ENCODE measurements around the gene PHF23. TPM values are rescaled to one million over a fixed set of nuclear protein-coding genes. Genes with fewer than 3 reads are reported as not detected.
A peak's percentile ranks its signal among the peaks of the same experiment; 100 is the strongest.

PHF23 gene
- total and polyA plus RNA-seq, 2 donors = 47.5 to 51.6 TPM

DNA sequence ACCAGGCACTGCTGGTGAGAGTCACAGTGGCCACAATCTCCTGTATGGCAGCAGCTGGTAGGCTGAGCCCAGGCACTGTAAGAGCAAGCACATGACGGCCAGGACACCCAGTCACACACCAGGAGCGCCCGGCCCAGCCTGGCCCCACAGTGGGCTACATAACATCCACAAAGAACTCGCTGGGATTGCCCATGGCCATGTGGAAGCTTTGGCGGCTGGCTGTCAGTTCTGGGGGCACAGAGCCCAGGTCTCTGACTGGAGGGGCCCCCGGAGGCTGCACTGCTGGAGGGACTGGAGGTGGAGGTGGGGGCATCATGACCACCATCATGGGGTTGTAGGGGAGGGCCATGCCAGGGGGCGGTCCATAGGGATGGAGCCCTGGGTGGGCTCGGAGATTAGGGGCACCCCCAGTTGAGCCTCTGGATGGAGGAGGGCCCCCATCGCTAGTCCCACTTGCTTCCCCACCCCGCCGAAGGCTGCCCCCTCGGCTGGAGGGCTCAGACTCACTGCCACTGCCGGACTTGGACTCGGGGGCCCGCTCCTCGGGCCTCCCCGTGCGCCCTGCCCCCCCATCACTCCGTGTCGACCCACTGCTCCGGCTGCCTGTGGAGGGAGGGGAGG lies 13.4 kb downstream of the PHF23 start:
- Histone ChIP-seq H3K27me3 (ENCODE audit: control insufficient read depth in 2 of 2, insufficient read depth in 1 of 2, low read length in 1 of 2) (no peaks in the 10 kb centered on the region), H3K36me3 (ENCODE audit: control insufficient read depth in 2 of 2, insufficient read depth in 2 of 2, low read length in 1 of 2) (peaks cover 89 to 91% of the 10 kb centered on the region in 2 donors), H3K27ac (ENCODE audit: low read depth in 1 of 2, low read length in 1 of 2) (no peak overlapping the region), H3K9me3 (ENCODE audit: control insufficient read depth in 2 of 2, insufficient read depth in 1 of 2, low read length in 1 of 2) (no peaks in the 10 kb centered on the region), H3K4me1 (ENCODE audit: control insufficient read depth in 2 of 2, insufficient read depth in 2 of 2, low read length in 2 of 2) (peaks cover 2 to 9% of the 10 kb centered on the region in 2 donors), H3K4me3 (ENCODE audit: low read length in 2 of 2) (no peak overlapping the region)
- 94% methylated on average over 21 of the region's 21 CpGs for WGBS
- no peak for DNase-seq (ENCODE audit: low read depth in 6 of 9, low spot score in 9 of 9)

DNA sequence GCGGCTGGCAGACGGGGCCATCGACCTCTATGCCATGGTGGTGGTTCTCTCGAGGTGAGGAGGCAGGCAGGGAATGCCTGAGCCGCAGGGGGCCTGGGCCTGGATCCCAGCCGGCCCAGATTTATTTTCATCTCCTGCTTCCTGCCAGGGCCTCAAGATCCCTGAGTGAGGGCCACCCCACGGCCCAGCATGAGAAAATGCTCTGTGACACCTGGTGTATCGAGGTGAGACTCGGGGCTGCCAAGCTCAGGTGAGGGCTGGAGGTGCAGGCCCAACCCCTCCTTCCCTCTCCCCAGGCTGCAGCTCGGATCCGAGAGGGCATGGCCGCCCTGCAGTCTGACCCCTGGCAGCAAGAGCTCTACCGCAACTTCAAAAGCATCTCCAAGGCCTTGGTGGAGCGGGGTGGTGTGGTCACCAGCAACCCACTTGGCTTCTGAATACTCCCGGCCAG lies 14.6 kb downstream of the PHF23 start:
- H3K4me3 ChIP-seq (ENCODE audit: low read length in 2 of 2) = no peak overlapping the region
- H3K27ac ChIP-seq (ENCODE audit: low read depth in 1 of 2, low read length in 1 of 2) = no peak overlapping the region
- no peaks in the 10 kb centered on the region for H3K9me3 ChIP-seq (ENCODE audit: control insufficient read depth in 2 of 2, insufficient read depth in 1 of 2, low read length in 1 of 2)
- no peak for DNase-seq (ENCODE audit: low read depth in 6 of 9, low spot score in 9 of 9)
- peaks cover 8 to 15% of the 10 kb centered on the region in 2 donors for H3K4me1 ChIP-seq (ENCODE audit: control insufficient read depth in 2 of 2, insufficient read depth in 2 of 2, low read length in 2 of 2)
- WGBS = 93% methylated on average over 15 of the region's 15 CpGs
- H3K36me3 ChIP-seq (ENCODE audit: control insufficient read depth in 2 of 2, insufficient read depth in 2 of 2, low read length in 1 of 2) = peaks cover 79 to 80% of the 10 kb centered on the region in 2 donors
- no peaks in the 10 kb centered on the region for H3K27me3 ChIP-seq (ENCODE audit: control insufficient read depth in 2 of 2, insufficient read depth in 1 of 2, low read length in 1 of 2)

DNA sequence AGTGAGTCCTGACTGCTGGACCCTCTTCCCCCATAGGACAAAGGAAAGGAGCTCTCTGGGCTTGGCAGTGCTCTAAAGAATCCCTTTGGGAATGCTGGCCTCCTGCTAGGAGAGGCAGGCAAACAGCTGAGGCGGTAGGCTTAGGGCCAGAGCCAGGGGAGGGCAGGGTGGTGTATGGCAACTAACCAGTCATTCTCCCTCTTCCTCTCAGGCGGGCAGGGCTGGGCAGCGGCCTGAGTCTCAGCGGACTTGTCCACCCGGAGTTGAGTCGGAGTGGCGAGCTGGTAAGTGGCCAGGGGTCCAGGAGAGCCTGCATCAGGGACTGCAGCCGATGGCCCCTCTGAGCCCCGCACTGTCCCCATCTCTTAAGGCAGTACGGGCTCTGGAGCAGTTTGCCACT lies 15.1 kb downstream of the PHF23 start:
- 96% methylated on average over 10 of the region's 10 CpGs for WGBS
- Histone ChIP-seq H3K4me3 (ENCODE audit: low read length in 2 of 2) (no peak overlapping the region), H3K27me3 (ENCODE audit: control insufficient read depth in 2 of 2, insufficient read depth in 1 of 2, low read length in 1 of 2) (no peaks in the 10 kb centered on the region), H3K9me3 (ENCODE audit: control insufficient read depth in 2 of 2, insufficient read depth in 1 of 2, low read length in 1 of 2) (no peaks in the 10 kb centered on the region), H3K36me3 (ENCODE audit: control insufficient read depth in 2 of 2, insufficient read depth in 2 of 2, low read length in 1 of 2) (peaks cover 74% of the 10 kb centered on the region in 2 donors), H3K4me1 (ENCODE audit: control insufficient read depth in 2 of 2, insufficient read depth in 2 of 2, low read length in 2 of 2) (peaks cover 12 to 21% of the 10 kb centered on the region in 2 donors), H3K27ac (ENCODE audit: low read depth in 1 of 2, low read length in 1 of 2) (no peak overlapping the region)
- DNase-seq (ENCODE audit: low read depth in 6 of 9, low spot score in 9 of 9) = no peak

DNA sequence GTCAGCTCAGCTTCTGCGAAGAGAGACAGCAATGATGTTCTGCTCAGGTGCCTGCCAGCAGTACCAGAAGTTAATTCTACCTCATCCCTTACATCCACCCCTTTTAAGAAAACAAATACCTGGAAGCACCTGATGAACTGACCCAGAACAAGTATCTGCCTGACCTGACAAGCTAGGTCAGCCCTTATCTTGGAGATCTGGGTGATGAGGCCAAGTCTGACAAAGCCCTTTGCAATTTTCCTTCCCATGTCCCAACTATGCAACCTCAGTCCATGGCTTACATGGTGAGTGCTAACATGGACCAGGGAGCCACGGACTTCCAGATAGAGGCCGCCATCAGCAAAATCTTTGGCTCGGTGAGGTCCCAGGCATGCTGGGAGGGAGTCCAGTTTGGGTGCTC lies 15.9 kb downstream of the PHF23 start:
- no peak overlapping the region for H3K27ac ChIP-seq (ENCODE audit: low read depth in 1 of 2, low read length in 1 of 2)
- H3K36me3 ChIP-seq (ENCODE audit: control insufficient read depth in 2 of 2, insufficient read depth in 2 of 2, low read length in 1 of 2) = peaks cover 66 to 68% of the 10 kb centered on the region in 2 donors
- H3K4me1 ChIP-seq (ENCODE audit: control insufficient read depth in 2 of 2, insufficient read depth in 2 of 2, low read length in 2 of 2) = peaks cover 19 to 28% of the 10 kb centered on the region in 2 donors
- WGBS = 98% methylated on average over 4 of the region's 4 CpGs
- peaks cover 0 to under 1% of the 10 kb centered on the region in 2 donors for H3K9me3 ChIP-seq (ENCODE audit: control insufficient read depth in 2 of 2, insufficient read depth in 1 of 2, low read length in 1 of 2)
- DNase-seq (ENCODE audit: low read depth in 6 of 9, low spot score in 9 of 9) = no peak
- no peak overlapping the region for H3K4me3 ChIP-seq (ENCODE audit: low read length in 2 of 2)
- no peaks in the 10 kb centered on the region for H3K27me3 ChIP-seq (ENCODE audit: control insufficient read depth in 2 of 2, insufficient read depth in 1 of 2, low read length in 1 of 2)

DNA sequence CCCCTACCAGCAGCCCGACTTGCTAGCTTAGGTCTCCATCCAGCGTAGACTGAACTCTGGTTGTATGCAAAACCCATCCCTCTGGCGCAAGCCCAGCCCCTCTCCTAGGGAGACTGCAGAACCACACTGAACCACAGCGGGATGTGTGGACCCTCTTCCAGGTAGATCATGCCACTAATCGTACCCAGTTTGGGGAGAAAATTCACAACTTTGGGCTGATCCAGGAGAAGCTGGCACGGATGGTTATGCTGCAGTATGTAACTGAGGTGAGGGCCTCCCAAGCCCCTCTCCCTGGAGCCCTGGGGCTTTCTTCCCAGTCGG lies 16.3 kb downstream of the PHF23 start:
- no peak for DNase-seq (ENCODE audit: low read depth in 6 of 9, low spot score in 9 of 9)
- H3K27me3 ChIP-seq (ENCODE audit: control insufficient read depth in 2 of 2, insufficient read depth in 1 of 2, low read length in 1 of 2) = no peaks in the 10 kb centered on the region
- no peak overlapping the region for H3K4me3 ChIP-seq (ENCODE audit: low read length in 2 of 2)
- peaks cover 0 to 3% of the 10 kb centered on the region in 2 donors for H3K9me3 ChIP-seq (ENCODE audit: control insufficient read depth in 2 of 2, insufficient read depth in 1 of 2, low read length in 1 of 2)
- WGBS = 95% methylated on average over 7 of the region's 7 CpGs
- peaks cover 23 to 32% of the 10 kb centered on the region in 2 donors for H3K4me1 ChIP-seq (ENCODE audit: control insufficient read depth in 2 of 2, insufficient read depth in 2 of 2, low read length in 2 of 2)
- H3K27ac ChIP-seq (ENCODE audit: low read depth in 1 of 2, low read length in 1 of 2) = no peak overlapping the region
- H3K36me3 ChIP-seq (ENCODE audit: control insufficient read depth in 2 of 2, insufficient read depth in 2 of 2, low read length in 1 of 2) = peaks cover 62 to 64% of the 10 kb centered on the region in 2 donors

DNA sequence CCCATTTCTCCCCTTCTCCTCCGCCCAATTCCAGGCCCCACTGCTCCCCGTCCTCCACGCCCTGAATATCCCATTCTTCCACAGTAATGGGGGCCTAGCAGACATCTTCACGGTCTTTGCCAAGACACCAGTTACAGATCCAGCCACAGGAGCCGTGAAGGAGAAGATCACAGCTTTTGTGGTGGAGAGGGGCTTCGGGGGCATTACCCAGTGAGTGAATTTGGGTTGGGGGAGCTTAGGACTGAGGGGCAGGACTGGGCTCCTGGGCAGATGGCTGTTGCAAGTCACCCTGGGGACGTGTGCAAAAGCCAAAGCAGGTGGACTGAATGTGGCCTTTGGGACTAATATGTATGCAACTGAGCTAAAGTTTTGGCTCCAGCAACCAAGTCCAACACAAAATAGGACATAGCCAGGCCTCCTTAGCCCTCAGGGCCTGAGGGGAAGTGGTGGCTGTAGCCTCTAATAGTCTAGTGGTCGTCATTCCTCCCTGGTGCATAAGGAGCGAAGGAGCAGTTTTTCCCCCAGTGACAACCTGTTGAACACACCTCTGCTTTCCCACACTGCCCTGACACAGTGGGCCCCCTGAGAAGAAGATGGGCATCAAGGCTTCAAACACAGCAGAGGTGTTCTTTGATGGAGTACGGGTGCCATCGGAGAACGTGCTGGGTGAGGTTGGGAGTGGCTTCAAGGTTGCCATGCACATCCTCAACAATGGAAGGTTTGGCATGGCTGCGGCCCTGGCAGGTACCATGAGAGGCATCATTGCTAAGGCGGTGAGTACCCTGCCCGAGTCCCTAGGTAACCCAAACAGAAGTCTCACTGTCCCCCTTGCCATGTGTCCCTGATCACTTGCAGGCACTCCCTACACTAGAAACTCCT lies 16.9 kb downstream of the PHF23 start:
- peaks cover 56 to 58% of the 10 kb centered on the region in 2 donors for H3K36me3 ChIP-seq (ENCODE audit: control insufficient read depth in 2 of 2, insufficient read depth in 2 of 2, low read length in 1 of 2)
- no peak overlapping the region for H3K4me3 ChIP-seq (ENCODE audit: low read length in 2 of 2)
- H3K4me1 ChIP-seq (ENCODE audit: control insufficient read depth in 2 of 2, insufficient read depth in 2 of 2, low read length in 2 of 2) = peaks cover 27 to 37% of the 10 kb centered on the region in 2 donors
- H3K27ac ChIP-seq (ENCODE audit: low read depth in 1 of 2, low read length in 1 of 2) = peak overlapping the region in 1 of 2 donors; percentile 9
- no peak for DNase-seq (ENCODE audit: low read depth in 6 of 9, low spot score in 9 of 9)
- H3K27me3 ChIP-seq (ENCODE audit: control insufficient read depth in 2 of 2, insufficient read depth in 1 of 2, low read length in 1 of 2) = no peaks in the 10 kb centered on the region
- WGBS = 97% methylated on average over 15 of the region's 15 CpGs
- H3K9me3 ChIP-seq (ENCODE audit: control insufficient read depth in 2 of 2, insufficient read depth in 1 of 2, low read length in 1 of 2) = peaks cover 0 to 3% of the 10 kb centered on the region in 2 donors

DNA sequence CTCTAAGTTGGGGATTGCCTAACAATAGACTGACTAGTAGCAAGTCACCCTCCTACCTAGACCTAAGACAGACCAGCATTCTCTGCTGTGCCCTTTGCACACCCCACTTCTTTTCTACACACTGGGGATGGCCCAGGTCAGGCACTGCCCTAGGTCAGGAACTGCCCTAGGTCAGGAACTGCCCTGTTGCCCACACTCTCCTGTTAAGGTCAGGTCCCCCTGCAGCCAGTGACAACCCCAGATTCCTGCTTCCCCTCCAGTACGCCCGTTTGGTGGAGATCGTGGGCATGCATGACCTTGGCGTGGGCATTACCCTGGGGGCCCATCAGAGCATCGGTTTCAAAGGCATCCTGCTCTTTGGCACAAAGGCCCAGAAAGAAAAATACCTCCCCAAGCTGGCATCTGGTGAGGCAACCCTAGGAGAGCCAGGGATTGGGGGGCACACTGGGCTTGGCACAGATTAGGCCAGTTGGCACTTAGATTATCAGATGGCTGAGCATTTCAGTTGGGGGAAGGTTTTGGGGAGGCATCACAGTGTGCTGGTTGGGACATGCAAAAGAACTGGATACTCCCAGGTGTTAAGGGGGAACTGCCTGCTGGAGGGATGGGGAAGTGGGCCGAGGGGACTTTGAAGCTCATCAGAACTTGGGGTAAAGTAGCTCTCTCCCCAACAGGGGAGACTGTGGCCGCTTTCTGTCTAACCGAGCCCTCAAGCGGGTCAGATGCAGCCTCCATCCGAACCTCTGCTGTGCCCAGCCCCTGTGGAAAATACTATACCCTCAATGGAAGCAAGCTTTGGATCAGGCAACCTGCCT lies 17.8 kb downstream of the PHF23 start:
- no peak for DNase-seq (ENCODE audit: low read depth in 6 of 9, low spot score in 9 of 9)
- H3K9me3 ChIP-seq (ENCODE audit: control insufficient read depth in 2 of 2, insufficient read depth in 1 of 2, low read length in 1 of 2) = peaks cover 0 to 3% of the 10 kb centered on the region in 2 donors
- peaks cover 32 to 43% of the 10 kb centered on the region in 2 donors for H3K4me1 ChIP-seq (ENCODE audit: control insufficient read depth in 2 of 2, insufficient read depth in 2 of 2, low read length in 2 of 2)
- H3K4me3 ChIP-seq (ENCODE audit: low read length in 2 of 2) = no peak overlapping the region
- H3K27ac ChIP-seq (ENCODE audit: low read depth in 1 of 2, low read length in 1 of 2) = peak overlapping the region in 1 of 2 donors; percentile 3
- no peaks in the 10 kb centered on the region for H3K27me3 ChIP-seq (ENCODE audit: control insufficient read depth in 2 of 2, insufficient read depth in 1 of 2, low read length in 1 of 2)
- peaks cover 47 to 50% of the 10 kb centered on the region in 2 donors for H3K36me3 ChIP-seq (ENCODE audit: control insufficient read depth in 2 of 2, insufficient read depth in 2 of 2, low read length in 1 of 2)
- WGBS = 87% methylated on average over 10 of the region's 10 CpGs

DNA sequence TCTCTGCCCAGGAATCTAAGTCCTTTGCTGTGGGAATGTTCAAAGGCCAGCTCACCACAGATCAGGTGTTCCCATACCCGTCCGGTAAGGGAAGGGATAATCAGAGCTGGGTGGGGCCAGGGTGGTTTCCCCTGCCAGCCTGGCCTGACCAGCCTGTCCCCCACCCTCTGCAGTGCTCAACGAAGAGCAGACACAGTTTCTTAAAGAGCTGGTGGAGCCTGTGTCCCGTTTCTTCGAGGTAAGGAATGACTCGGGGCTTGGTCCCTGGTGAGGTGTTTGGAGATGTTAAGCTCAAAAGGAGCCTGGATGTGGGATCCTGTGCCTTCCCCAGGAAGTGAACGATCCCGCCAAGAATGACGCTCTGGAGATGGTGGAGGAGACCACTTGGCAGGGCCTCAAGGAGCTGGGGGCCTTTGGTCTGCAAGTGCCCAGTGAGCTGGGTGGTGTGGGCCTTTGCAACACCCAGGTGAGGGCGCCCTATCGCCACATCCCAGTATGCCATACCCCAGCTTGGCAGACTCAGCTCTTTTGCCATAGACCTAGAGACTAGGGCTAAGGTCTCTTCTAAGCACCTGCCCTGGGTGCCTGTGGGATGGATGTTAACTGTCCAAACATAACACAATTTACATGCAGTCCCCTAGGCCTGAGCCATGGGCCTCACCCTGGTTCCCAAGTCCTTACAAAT lies 18.5 kb downstream of the PHF23 start:
- H3K27ac ChIP-seq (ENCODE audit: low read depth in 1 of 2, low read length in 1 of 2) = peak overlapping the region; percentile 89 to 90
- H3K36me3 ChIP-seq (ENCODE audit: control insufficient read depth in 2 of 2, insufficient read depth in 2 of 2, low read length in 1 of 2) = peaks cover 40 to 43% of the 10 kb centered on the region in 2 donors
- no peaks in the 10 kb centered on the region for H3K27me3 ChIP-seq (ENCODE audit: control insufficient read depth in 2 of 2, insufficient read depth in 1 of 2, low read length in 1 of 2)
- H3K4me3 ChIP-seq (ENCODE audit: low read length in 2 of 2) = peak overlapping the region; percentile 72 to 94
- 51% methylated on average over 11 of the region's 11 CpGs for WGBS
- peaks cover 0 to 3% of the 10 kb centered on the region in 2 donors for H3K9me3 ChIP-seq (ENCODE audit: control insufficient read depth in 2 of 2, insufficient read depth in 1 of 2, low read length in 1 of 2)
- H3K4me1 ChIP-seq (ENCODE audit: control insufficient read depth in 2 of 2, insufficient read depth in 2 of 2, low read length in 2 of 2) = peaks cover 39 to 50% of the 10 kb centered on the region in 2 donors
- peak in 2 of 9 donors; percentile 53 to 69 for DNase-seq (ENCODE audit: low read depth in 6 of 9, low spot score in 9 of 9)

Measured in thymus (tissue), 11 donors.